Measurements from ENCODE around the gene RANBP17. TPM values are rescaled to one million over a fixed set of nuclear protein-coding genes. Genes with fewer than 3 reads are reported as not detected.
A peak's percentile ranks its signal among the peaks of the same experiment; 100 is the strongest.

The RANBP17 gene
- total and polyA plus RNA-seq, 2 experiments from 2014 or later: 43.8 to 53.1 TPM

- Mint-ChIP-seq H3K27ac (no peak overlapping the region), H3K36me3 (ENCODE audit: low read depth) (peaks cover 7% of the 10 kb centered on the region; the same call in 2 of the 3 replicates), H3K9me3 (no peaks in the 10 kb centered on the region; the same call in 2 of the 3 replicates), H3K27me3 (ENCODE audit: insufficient read depth, low read depth, poor library complexity) (no peaks in the 10 kb centered on the region), H3K4me1 (no peaks in the 10 kb centered on the region), H3K4me3 (no peak overlapping the region)
- H3K4me3 ChIP-seq: no peak overlapping the region
- H3K36me3 ChIP-seq (ENCODE audit: insufficient read depth): peaks cover 3% of the 10 kb centered on the region; the same call in 1 of the 2 replicates
- H3K27ac ChIP-seq (ENCODE audit: low read depth): no peak overlapping the region
- no peak for TF ChIP-seq ZNF114 (CRISPR knock-in tag; IDR thresholded peaks at IDR 0.05)
- TF ChIP-seq EZH2 (IDR thresholded peaks at IDR 0.05; ENCODE audit: low read depth, unreplicated experiment): no peak
- TF ChIP-seq, protein P1, sequence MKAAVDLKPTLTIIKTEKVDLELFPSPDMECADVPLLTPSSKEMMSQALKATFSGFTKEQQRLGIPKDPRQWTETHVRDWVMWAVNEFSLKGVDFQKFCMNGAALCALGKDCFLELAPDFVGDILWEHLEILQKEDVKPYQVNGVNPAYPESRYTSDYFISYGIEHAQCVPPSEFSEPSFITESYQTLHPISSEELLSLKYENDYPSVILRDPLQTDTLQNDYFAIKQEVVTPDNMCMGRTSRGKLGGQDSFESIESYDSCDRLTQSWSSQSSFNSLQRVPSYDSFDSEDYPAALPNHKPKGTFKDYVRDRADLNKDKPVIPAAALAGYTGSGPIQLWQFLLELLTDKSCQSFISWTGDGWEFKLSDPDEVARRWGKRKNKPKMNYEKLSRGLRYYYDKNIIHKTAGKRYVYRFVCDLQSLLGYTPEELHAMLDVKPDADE (IDR thresholded peaks at IDR 0.05): no peak
- TF ChIP-seq JUNB (IDR thresholded peaks at IDR 0.05; ENCODE audit: unreplicated experiment): no peak
- TF ChIP-seq EZH2phosphoT487 (IDR thresholded peaks at IDR 0.05; ENCODE audit: unreplicated experiment): no peak
- TF ChIP-seq, protein P2, sequence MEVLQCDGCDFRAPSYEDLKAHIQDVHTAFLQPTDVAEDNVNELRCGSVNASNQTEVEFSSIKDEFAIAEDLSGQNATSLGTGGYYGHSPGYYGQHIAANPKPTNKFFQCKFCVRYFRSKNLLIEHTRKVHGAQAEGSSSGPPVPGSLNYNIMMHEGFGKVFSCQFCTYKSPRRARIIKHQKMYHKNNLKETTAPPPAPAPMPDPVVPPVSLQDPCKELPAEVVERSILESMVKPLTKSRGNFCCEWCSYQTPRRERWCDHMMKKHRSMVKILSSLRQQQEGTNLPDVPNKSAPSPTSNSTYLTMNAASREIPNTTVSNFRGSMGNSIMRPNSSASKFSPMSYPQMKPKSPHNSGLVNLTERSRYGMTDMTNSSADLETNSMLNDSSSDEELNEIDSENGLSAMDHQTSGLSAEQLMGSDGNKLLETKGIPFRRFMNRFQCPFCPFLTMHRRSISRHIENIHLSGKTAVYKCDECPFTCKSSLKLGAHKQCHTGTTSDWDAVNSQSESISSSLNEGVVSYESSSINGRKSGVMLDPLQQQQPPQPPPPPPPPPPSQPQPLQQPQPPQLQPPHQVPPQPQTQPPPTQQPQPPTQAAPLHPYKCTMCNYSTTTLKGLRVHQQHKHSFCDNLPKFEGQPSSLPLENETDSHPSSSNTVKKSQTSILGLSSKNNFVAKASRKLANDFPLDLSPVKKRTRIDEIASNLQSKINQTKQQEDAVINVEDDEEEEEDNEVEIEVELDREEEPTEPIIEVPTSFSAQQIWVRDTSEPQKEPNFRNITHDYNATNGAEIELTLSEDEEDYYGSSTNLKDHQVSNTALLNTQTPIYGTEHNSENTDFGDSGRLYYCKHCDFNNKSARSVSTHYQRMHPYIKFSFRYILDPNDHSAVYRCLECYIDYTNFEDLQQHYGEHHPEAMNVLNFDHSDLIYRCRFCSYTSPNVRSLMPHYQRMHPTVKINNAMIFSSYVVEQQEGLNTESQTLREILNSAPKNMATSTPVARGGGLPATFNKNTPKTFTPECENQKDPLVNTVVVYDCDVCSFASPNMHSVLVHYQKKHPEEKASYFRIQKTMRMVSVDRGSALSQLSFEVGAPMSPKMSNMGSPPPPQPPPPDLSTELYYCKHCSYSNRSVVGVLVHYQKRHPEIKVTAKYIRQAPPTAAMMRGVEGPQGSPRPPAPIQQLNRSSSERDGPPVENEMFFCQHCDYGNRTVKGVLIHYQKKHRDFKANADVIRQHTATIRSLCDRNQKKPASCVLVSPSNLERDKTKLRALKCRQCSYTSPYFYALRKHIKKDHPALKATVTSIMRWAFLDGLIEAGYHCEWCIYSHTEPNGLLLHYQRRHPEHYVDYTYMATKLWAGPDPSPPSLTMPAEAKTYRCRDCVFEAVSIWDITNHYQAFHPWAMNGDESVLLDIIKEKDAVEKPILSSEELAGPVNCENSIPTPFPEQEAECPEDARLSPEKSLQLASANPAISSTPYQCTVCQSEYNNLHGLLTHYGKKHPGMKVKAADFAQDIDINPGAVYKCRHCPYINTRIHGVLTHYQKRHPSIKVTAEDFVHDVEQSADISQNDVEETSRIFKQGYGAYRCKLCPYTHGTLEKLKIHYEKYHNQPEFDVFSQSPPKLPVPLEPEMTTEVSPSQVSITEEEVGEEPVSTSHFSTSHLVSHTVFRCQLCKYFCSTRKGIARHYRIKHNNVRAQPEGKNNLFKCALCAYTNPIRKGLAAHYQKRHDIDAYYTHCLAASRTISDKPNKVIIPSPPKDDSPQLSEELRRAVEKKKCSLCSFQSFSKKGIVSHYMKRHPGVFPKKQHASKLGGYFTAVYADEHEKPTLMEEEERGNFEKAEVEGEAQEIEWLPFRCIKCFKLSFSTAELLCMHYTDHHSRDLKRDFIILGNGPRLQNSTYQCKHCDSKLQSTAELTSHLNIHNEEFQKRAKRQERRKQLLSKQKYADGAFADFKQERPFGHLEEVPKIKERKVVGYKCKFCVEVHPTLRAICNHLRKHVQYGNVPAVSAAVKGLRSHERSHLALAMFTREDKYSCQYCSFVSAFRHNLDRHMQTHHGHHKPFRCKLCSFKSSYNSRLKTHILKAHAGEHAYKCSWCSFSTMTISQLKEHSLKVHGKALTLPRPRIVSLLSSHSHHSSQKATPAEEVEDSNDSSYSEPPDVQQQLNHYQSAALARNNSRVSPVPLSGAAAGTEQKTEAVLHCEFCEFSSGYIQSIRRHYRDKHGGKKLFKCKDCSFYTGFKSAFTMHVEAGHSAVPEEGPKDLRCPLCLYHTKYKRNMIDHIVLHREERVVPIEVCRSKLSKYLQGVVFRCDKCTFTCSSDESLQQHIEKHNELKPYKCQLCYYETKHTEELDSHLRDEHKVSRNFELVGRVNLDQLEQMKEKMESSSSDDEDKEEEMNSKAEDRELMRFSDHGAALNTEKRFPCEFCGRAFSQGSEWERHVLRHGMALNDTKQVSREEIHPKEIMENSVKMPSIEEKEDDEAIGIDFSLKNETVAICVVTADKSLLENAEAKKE (CRISPR knock-in tag; IDR thresholded peaks at IDR 0.05): no peak
- TF ChIP-seq CTCF (conservative IDR thresholded peaks at IDR 0.05; ENCODE audit: low read depth in 2 of 2): no peak
- TF ChIP-seq CREB1 (CRISPR knock-in tag; IDR thresholded peaks at IDR 0.05; ENCODE audit: low read depth): no peak
- no peak for TF ChIP-seq REST (IDR thresholded peaks at IDR 0.05; ENCODE audit: unreplicated experiment)
- no peak for TF ChIP-seq POLR2AphosphoS5 (IDR thresholded peaks at IDR 0.05; ENCODE audit: low read depth)
- TF ChIP-seq ZNF331 (CRISPR knock-in tag; IDR thresholded peaks at IDR 0.05; ENCODE audit: low read depth): no peak
- no peak for TF ChIP-seq STAT1 (IDR thresholded peaks at IDR 0.05; ENCODE audit: unreplicated experiment)
- TF ChIP-seq NANOG (IDR thresholded peaks at IDR 0.05; ENCODE audit: borderline replicate concordance): no peak
- no peaks in the 10 kb centered on the region for H3K27me3 ChIP-seq (ENCODE audit: insufficient read depth)
- ATAC-seq: no peak
- no peaks in the 10 kb centered on the region for H3K9me2 ChIP-seq (ENCODE audit: insufficient read depth)
- H3K4me1 ChIP-seq (ENCODE audit: insufficient read depth): no peaks in the 10 kb centered on the region
- DNase-seq (ENCODE audit: low spot score): peak; percentile 12
- no peak overlapping the region for H3K4me2 ChIP-seq
- H3K79me2 ChIP-seq (replicated peaks; ENCODE audit: insufficient read depth): no peaks in the 10 kb centered on the region
- H3F3A ChIP-seq (replicated peaks; ENCODE audit: low read depth): no peaks in the 10 kb centered on the region
- no peaks in the 10 kb centered on the region for H4K20me1 ChIP-seq (replicated peaks; ENCODE audit: insufficient read depth)
- no peak overlapping the region for H2AFZ ChIP-seq
Observed at GRCh38 chr5:170941788-170942187, 80.0 kb downstream of the RANBP17 start.

Data from GM23338 (cell line).